Lower leg skin (tissue), 3 donors: Measurements from ENCODE around the gene ACP1.

Experiments used
- POLR2A ChIP-seq, 2 donors: fragments of 450-650 bp; IDR thresholded peaks; one replicate each; pipeline ENCODE4 v1.6.1; 2016 to 2017; ENCODE audit warnings: antibody characterized with exemption in 2 of 2, mild to moderate bottlenecking in 1 of 2, moderate library complexity in 1 of 2
- TF ChIP-seq, protein P1 (sequence below), 3 donors: fragments of 450-650 bp; IDR thresholded peaks; one replicate each; pipeline ENCODE4 v1.5.1; 2016; ENCODE audit warnings: antibody characterized with exemption in 3 of 3, mild to moderate bottlenecking in 3 of 3, moderate library complexity in 2 of 3

DNA sequence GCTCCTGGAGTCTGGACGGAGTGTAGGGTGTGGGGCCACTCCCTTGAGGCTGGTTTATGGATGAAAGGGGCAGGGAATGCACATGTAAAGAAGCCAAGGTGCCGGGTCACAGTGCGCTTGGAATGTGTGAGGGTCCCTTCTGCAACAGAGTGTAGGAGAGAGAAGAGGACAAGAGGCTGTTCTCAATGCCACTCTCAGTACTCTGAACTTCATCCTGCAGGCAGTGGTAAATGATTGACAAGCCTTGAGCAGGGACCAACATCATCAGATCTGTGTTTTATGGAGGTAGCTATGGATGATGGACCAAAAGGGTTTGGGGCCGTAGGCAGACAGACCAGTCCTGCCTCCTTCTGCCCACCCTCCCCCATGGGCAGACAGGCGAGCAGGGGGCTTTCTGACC is 30.3 kb downstream of the ACP1 start:
- TF ChIP-seq, protein P1, sequence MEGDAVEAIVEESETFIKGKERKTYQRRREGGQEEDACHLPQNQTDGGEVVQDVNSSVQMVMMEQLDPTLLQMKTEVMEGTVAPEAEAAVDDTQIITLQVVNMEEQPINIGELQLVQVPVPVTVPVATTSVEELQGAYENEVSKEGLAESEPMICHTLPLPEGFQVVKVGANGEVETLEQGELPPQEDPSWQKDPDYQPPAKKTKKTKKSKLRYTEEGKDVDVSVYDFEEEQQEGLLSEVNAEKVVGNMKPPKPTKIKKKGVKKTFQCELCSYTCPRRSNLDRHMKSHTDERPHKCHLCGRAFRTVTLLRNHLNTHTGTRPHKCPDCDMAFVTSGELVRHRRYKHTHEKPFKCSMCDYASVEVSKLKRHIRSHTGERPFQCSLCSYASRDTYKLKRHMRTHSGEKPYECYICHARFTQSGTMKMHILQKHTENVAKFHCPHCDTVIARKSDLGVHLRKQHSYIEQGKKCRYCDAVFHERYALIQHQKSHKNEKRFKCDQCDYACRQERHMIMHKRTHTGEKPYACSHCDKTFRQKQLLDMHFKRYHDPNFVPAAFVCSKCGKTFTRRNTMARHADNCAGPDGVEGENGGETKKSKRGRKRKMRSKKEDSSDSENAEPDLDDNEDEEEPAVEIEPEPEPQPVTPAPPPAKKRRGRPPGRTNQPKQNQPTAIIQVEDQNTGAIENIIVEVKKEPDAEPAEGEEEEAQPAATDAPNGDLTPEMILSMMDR (IDR thresholded peaks at IDR 0.05), result no peak
- no peak for TF ChIP-seq POLR2A (IDR thresholded peaks at IDR 0.05)
